HG03108 (cell line): ENCODE measurements around the gene MALRD1.

Experiments used
- ATAC-seq: cut with Tn5 transposase; IDR thresholded peaks from one replicate; pipeline ENCODE4 v1.9.1; 2021; ENCODE audit warnings: moderate library complexity; ENCODE audit not compliant: unreplicated experiment

Gene MALRD1

DNA sequence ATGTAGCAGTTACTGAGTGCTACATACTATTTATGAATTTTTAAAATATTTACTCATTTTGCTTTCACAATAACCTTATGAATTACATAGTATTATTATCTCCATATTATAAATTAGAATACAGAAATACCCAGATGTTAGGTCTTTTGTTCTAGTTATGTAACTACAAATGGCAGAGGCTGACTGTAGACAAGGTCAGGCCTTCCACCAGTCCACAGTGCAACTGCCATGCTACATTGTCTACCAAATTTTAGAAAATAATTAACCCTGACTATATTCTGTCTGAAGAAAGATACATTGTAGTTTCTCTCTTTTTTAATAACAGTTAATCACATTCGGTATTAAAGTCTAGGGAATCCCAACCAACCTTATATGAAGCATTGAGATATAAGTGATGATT is 280.9 kb downstream of the MALRD1 start:
- ATAC-seq: no peak

DNA sequence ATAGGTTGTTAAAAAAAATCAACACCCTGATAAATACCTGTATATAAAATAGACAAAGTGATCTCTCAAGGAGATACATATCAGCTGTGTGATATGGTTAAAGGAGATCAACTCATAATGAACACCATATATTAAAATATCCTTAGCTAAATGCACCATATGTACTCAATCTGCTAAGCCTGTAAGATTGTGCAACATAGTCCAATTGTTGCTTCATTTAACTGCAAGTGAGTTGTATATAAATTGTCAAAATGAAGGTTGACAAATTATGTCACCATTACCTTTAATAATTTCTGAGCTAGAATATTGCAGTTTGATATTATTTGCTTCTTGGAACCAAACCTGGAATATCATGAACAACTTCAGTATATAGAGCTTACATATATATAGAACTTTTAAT is 283.7 kb downstream of the MALRD1 start:
- ATAC-seq: no peak

DNA sequence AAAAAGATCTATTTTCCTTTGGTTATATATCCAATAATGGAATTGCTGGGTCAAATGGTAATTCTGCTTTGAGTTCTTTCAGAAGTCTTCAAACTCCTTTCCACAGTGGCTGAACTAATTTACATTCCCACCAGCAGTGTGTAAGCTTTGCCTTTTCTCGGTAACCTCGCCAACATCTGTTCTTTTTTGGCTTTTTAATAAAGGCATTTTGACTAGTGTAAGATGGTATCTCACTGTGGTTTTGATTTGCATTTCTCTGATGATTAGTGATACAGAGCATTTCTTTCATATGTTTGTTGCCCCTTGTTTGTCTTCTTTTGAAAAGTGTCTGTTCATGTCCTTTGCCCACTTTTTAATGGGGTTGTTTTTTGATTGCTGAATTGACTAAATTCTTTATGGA is 285.0 kb downstream of the MALRD1 start:
- no peak for ATAC-seq

DNA sequence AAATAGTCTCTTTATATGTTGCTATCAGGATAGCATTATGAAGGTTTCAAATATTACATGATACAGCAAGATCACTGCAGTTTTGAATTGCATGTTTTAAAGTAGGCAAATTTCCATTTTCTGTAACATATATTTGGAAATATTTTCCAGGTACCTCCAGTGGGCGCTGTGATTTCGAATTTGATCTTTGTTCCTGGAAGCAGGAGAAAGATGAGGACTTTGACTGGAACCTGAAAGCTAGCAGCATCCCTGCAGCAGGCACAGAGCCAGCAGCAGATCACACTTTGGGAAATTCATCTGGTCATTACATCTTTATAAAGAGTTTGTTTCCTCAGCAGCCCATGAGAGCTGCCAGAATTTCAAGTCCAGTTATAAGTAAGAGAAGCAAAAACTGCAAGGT is 299.0 kb downstream of the MALRD1 start:
- ATAC-seq: no peak

DNA sequence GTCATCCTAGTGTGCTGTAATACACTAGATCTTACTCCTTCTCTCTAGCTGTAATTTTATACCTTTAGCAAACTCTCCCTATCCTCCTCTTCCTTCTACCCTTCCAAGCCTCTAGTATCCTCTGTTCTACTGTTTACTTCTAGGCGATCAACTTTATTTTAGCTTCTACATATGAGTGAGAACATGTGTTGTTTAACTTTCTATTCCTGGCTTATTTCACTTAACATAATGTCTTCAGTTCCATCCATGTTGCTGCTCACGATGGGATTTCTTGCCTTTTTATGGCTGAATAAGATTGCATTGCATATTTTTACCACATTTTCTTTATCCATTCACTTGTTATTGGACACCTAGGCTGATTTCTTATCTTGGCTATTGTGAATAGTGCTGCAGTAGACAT is 318.6 kb downstream of the MALRD1 start:
- ATAC-seq: no peak

DNA sequence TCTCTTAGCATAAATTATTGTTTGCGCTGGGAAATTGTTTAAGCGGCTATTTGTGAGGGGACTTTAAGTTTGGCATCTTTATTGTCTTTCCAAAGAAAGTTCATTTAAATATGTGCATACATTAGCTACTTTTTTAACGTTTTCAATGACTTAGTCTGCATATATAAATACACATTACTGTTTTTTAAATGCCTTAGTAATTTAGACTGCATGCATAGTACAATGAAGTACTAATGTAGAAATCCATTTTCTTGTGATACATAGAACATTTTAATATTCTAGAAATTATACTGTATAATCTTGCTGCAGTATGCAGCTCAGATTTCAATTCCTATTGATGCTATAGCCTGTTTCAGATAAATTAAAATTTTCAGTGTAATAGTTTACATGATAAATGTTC is 325.4 kb downstream of the MALRD1 start:
- no peak for ATAC-seq

DNA sequence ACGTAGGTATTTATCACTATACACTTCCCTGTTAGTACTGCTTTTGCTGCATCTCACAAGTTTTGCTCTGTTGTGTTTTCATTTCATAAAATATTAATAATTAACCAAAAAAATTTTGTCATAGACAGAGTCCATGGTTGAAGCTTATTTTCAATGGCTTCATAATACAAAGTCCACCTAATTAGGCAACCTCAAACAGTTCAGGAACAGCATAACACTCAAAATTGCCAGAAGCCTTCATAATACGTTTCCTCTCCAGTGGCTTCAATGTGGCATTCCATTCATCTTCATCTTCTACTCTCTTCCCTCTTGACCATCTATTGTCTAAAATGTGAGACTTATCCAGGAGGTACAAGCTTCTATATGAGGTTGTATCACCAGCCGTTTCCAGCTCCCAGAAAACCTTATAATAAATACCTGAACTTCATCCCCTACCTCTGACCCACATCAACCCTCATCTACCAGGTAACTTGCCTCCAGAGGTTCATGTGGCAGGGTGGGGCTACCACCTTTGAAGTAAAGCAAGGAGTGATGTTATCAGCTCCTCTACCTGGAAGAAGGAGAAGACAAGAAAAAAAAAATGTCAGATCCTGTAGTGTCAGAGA is 337.3 kb downstream of the MALRD1 start:
- ATAC-seq: no peak

DNA sequence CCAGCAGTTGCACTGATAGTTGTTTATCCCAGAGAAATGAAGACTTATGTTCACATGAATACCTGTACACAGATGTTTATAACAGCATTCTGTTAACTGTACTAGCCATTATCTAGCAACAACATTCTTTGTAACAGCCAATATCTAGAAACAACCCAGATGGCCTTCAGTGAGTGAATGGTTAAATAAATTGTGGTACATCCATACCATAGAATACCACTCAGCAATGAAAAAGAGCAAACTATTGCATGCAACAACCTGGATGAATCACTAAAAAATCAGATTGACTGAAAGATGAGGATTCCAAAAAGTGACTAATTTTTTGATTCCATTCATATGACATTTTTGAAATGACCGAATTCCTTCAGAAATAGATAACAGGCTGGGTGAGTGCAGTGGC is 360.3 kb downstream of the MALRD1 start:
- ATAC-seq: no peak

DNA sequence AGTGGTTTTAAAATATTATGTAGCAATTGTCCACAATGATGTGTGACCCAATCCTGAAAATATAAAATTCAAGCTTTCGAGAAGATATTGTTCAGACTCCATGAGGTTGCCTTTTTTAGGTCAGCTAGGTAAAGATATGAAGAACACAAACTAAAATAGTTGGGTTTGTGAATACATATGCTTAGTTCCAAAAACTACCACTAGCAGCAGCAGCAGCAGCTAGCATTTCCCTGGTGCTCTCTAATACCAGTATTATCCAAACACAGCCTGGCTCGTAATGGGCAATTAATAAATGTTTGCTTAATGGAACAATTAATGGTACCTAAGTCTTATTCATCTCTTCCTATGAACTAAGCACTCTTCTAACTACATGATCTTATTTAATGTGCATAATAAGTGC is 362.5 kb downstream of the MALRD1 start:
- ATAC-seq: no peak

DNA sequence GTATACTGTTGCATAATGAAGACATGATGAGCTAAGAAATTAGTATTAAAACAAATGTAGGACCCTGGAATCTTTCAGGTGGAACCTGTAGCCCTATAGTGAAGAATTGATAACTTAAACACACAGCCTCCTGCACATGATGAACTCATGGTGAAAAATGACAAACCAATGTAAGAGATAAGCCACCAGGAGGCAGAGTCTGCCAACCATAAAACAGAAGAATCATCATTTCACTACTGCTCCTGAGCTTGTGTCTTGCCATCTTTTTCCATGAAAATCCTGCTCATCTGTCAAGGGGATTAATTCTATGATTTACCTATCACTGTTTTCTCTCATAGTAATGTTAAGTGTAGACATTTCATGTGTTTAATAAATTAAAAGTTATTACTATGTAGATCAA is 363.9 kb downstream of the MALRD1 start:
- ATAC-seq: no peak

DNA sequence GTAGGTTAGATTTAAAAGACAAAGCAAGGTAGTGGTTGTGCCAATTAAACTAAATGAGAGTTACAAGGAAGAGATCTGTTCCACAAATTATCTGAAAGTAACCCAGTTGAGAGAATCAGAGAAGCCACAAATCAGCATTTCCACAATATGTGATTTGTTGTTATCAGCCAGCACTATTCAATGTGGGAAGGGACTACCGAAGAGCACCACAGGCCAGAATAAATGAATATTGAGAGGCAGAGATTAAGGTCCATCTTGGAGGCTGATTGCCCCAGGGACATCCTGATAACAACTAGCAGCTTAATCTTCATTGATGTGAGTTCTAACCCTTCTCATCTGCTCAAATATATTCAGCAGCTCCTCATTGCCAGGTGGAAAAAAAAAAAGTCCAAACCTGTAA is 367.6 kb downstream of the MALRD1 start:
- no peak for ATAC-seq

DNA sequence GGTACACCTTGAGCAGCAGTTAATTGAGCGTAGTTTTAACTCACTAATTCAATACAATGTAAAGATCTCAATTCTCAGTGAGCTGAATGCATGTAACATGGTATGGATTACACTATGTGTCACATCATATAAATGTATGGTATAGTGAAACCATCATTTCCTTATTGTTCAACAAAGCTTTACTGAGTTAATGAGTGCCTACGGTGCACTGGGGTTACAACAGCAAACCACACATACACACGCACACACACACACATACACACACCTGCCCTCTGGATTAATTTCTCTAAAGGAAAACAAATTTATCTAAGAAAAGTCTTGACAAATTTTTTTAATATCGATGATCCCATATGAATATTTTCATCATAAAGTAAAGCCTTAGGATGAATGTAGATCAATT is 369.1 kb downstream of the MALRD1 start:
- ATAC-seq: no peak

DNA sequence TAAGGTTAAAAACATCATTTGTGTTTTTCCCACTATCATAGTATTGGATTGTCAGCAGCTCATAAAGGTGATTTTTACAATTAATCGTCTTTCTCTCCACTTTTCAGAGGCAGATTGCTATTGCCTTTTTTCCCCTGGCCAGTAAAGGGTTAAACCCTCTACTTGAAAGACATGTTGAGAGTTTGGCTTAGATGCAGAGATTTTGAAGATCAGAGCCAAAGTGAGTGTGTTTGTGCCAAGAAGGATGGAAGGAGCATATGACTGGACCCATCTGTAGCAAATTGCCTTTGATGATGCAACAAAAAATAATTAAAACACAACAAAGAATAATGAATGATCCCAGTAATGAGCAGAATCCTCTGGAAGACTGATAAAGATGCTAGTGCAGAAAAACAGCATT is 373.1 kb downstream of the MALRD1 start:
- no peak for ATAC-seq

DNA sequence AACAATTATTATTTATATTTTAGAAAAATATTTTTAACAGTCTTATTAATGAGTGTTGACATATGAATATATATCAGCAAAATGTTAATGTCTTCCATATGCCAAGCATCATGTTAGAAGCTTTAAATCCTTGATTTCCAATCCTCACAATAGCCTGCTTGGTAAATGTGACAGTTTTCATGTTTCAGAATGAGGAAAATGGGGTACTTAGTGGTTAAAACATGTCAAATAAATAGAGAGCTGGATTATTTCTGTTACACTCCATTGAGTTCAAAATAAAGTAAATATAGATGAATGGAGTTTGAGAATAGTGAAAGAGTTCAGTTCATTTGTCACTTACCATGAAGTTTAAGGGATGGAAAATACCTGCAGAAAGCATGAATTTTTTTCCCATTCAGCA is 377.4 kb downstream of the MALRD1 start:
- ATAC-seq: no peak

DNA sequence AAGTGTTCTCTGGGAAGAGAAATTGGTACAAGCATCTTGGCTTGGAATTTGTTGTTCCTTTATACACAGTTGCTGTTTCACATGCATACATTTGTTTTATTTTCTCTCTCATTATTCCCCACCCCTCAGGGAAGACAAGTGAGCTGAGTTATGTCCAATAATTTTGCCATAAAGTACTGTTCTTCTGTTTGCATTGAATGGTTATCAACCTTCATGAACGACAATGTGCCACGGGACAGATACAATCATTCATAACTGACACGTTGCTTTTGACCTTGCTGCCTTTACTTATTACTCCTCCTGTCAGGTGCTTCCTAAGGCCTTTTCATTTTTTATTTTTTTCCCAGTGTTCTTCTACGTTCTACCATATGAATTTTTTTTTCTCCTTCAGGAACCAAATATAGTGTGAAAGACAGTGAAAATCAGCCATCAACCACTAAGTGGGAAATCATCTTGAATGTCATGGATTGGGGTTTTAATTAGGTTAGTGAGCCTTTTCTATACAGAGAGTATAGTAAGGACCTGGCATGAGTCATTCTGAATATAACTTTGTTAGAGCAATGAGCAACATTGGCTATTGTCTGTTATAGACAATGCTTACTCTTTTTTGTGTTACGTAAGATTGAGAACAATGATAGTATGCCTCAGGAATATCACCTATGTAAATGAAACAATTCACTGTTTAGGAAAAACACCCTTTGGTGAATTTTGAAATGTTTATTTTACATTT is 383.2 kb downstream of the MALRD1 start:
- ATAC-seq: no peak

DNA sequence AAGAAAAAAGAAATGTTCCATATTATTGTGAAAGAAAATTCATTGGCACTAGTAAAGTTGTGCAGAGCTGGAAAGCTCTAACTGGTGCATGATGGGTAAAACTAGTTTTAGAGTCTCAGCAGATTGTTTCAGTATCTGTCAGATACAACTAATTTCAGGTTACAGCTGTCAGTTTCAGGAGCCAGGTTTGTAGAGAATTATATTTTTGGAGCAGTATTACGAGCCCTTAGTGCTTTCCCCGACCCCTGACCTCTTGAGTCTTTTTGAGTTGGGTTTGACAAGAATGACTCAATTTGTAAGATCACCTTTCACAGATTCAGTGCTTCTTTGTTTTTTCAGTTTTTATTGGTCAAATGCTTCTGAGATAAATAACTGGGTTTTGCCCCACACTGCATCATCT is 401.3 kb downstream of the MALRD1 start:
- no peak for ATAC-seq

DNA sequence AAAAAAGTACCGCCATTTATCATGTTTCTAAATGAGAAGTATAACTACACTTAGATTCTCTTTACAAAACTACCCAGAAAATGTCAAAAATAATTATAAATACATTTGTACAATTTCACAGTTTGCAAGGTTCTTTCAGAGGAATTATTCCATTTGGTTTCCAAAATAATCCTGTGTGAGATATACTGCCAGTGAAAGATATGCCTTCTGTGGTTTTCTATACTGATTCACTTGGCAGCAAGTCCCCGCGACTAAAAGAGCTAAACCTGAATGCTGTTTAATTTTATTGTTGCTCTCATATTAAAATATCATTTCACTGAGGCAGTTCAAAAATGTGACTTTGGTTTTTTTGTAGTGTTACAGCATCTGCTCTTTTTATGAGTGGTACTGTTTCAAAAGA is 402.8 kb downstream of the MALRD1 start:
- ATAC-seq: no peak

DNA sequence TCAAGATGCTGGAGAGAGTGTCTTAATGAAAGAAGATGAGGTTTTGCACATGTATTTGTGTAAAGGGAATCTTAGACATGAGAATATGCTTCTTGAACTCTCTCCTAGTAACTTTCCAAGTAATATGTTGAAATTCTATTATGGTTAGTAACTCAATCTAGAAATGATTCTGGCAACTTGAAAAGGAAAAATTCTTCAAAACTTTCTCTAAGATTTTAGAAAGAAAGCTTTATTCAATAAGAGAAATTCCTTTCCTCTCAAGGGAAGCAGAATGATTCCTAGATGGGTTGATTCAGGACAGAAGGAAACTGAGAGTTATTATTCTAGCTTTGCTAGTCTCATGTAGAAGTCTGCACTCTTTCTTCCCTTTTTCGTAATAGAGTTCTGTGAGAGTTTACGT is 403.3 kb downstream of the MALRD1 start:
- no peak for ATAC-seq

DNA sequence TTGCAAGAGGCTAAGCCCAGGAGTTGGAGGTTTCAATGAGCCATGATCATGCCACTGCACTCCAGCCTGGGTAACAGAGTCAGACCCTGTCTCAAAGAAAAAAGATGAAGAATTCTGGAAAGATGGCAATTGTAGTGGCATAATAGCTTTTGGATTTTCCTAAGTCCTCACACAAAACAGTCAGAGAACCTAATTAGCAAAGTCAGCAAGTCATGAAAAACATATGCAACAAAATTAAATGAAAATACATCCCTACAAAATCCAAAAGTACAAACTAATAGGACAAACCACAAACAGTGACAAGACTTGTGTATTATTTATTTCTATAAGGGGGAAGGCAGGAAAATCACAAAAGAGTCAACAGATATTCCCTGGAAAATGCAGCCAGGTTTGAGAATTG is 405.4 kb downstream of the MALRD1 start:
- no peak for ATAC-seq

DNA sequence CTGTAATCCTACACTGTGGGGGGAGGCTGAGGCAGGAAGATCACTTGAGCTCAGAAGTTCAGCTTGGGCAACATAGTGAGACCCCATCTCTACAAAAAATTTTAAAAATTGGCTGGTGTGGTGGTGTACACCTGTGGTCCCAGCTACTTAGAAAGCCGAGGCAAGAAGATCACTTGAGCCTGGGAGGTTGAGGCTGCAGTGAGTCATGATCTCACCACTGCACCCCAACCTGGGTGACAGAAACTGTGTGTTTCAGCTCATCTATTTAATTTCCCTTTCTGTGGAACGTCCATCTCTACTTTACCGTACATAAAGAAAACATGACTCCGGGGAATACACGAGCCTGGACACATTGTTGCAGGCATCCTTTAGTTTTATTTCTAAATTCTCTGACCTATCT is 413.0 kb downstream of the MALRD1 start:
- no peak for ATAC-seq

DNA sequence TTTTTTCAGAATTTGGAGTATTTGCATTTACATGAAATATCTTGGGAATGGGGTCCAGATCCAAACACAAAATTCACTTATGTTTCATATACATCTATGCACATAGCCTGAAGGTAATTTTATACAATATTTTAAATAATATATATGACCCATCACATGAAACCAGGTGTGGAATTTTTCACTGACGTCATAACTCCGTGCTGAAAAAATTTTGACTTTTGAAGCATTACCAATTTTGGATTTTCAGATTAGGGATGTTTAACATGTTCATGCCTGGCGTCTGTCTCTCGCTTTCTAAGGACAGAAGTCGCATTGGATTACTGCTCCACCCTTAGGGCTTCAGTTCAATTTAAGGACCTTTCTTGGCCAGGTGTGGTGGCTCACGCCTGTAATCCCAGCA is 418.1 kb downstream of the MALRD1 start:
- no peak for ATAC-seq

DNA sequence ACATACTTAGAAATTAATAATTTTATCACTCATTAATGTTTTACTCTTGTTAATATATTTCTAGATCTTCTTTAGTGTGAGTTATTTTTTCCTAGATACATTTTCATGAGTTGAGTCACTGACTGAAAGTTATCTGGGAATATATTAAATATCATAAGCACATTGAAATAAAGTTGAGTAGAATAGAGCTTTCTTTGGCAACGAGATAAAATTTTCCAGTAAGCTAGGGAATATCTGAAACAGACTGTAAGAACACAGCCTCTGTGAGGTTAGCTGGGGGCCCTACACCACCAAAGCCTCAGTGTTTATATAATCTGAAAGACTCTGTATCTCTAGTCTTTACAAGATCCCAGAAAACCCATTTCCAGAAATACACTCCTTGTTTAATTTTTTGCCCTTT is 419.8 kb downstream of the MALRD1 start:
- ATAC-seq: no peak

DNA sequence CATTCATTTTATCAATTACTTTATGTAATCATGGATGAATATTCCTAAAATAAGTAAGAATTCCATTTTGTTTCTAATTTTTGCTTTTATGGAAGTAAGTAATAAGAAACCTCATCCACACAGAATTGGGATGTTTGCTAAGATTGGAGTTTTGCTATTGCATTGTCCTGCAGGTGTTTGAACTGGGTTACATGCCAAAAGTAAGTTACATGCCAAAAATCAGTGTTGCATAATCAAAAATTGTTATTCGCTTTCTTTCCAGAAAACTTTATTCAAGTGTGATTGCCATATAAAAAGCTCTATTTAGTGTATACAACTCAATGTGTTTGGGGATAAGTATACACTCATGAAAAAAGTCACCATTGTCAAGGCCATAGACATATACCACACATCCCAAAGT is 420.9 kb downstream of the MALRD1 start:
- ATAC-seq: no peak
